HepG2 (cell line): ENCODE data around the gene CKLF. TPM values are rescaled to one million over a fixed set of nuclear protein-coding genes. Genes with fewer than 3 reads are reported as not detected.

Experiments used
- ATAC-seq: fragments of 200-7000 bp; cut with Tn5 transposase; 3 replicates; pipeline ENCODE4 v1.9.1; 2020; ENCODE audit warnings: mild to moderate bottlenecking, moderate library complexity
- BruUV-seq: library from RNA; stranded (reverse); fragments of 400-500 nt; replicated peaks from 2 replicates; lab custom pipeline; 2021; lab: Mats Ljungman, UMichigan
- CTCF ChIA-PET: fragments of 300-600 bp; formaldehyde crosslinking; extraction: SDS; loops from one replicate; lab custom pipeline; 2021; ENCODE audit warnings: low total read pairs, inconsistent platforms, low intra/inter-chr PET ratio; lab: Yijun Ruan, JAX
- POLR2A ChIA-PET: fragments of 350-600 bp; sonication (Branson Sonifier 250); formaldehyde crosslinking; loops from one replicate; lab custom pipeline; 2020; ENCODE audit warnings: antibody characterized with exemption, inconsistent platforms; lab: Yijun Ruan, JAX
- DNase-seq: peaks from one replicate; pipeline ENCODE4 v3.0.0-alpha.2; 2015; ENCODE audit warnings: low spot score
- FAIRE-seq: peaks from 3 replicates; lab custom pipeline; 2011; peaks lifted over from hg19 to GRCh38; lab: Jason Lieb, UNC
- H2AFZ ChIP-seq: one replicate; pipeline ENCODE4 v1.6.1; 2011; ENCODE audit warnings: low read length, inconsistent platforms
- H3K27ac ChIP-seq: fragments of 300-600 bp; 3 replicates; pipeline ENCODE4 v1.8.0; 2011; ENCODE audit warnings: mixed run types, mild to moderate bottlenecking, mixed read lengths, low read length, inconsistent platforms; ENCODE audit not compliant: insufficient read depth; ENCODE audit errors: extremely low read length
- H3K27me3 ChIP-seq, 2 experiments: fragments of 200-600 bp in 1 of 2; 2 replicates in 1 of 2; 3 replicates in 1 of 2; pipeline versions ENCODE4 v1.6.0 to v1.8.0; 2011; ENCODE audit warnings: low read length in 2 of 2, mild to moderate bottlenecking in 2 of 2, moderate library complexity in 2 of 2, inconsistent platforms in 1 of 2; ENCODE audit not compliant: insufficient read depth in 2 of 2, control insufficient read depth in 1 of 2
- H3K36me3 ChIP-seq, 2 experiments: fragments of 200-600 bp in 1 of 2; replicated peaks in 1 of 2; 2 replicates in 1 of 2; 3 replicates in 1 of 2; pipeline versions ENCODE4 v1.5.1 to v1.8.0; 2011; ENCODE audit warnings: low read length in 2 of 2, inconsistent platforms in 1 of 2; ENCODE audit not compliant: insufficient read depth in 2 of 2, control insufficient read depth in 1 of 2
- H3K4me1 ChIP-seq: 2 replicates; pipeline ENCODE4 v1.5.1; 2012; ENCODE audit warnings: low read length, inconsistent platforms; ENCODE audit not compliant: insufficient read depth
- H3K4me2 ChIP-seq: 2 replicates; pipeline ENCODE4 v1.6.0; 2011; ENCODE audit warnings: low read depth, low read length, inconsistent platforms
- H3K4me3 ChIP-seq, 3 experiments: fragments of 200-600 bp in 1 of 3; sonication (generic), shearing (Covaris generic) in 1 of 3; replicated peaks in 1 of 3; 2 replicates each; pipeline ENCODE4 v1.5.1; 2011 to 2016; ENCODE audit warnings: low read length in 3 of 3, inconsistent platforms in 2 of 3, low read depth in 2 of 3, mild to moderate bottlenecking in 2 of 3, control low read depth in 1 of 3, mixed read lengths in 1 of 3; ENCODE audit not compliant: insufficient read depth in 1 of 3
- H3K79me2 ChIP-seq: one replicate; pipeline ENCODE4 v1.6.1; 2011; ENCODE audit warnings: low read length, inconsistent platforms; ENCODE audit not compliant: insufficient read depth
- H3K9ac ChIP-seq: 2 replicates; pipeline ENCODE4 v1.6.0; 2011; ENCODE audit warnings: mild to moderate bottlenecking, low read depth, low read length, inconsistent platforms; ENCODE audit not compliant: insufficient read depth
- H3K9me3 ChIP-seq: 2 replicates; pipeline ENCODE4 v1.5.1; 2012; ENCODE audit warnings: mild to moderate bottlenecking, low read length
- H4K20me1 ChIP-seq: 2 replicates; pipeline ENCODE4 v1.6.0; 2011; ENCODE audit warnings: inconsistent platforms, mild to moderate bottlenecking, low read length, moderate library complexity; ENCODE audit not compliant: insufficient read depth
- ARNT ChIP-seq: fragments of 450-650 bp; IDR thresholded peaks from 2 replicates; pipeline ENCODE4 v1.6.1; 2017
- ERF ChIP-seq: IDR thresholded peaks from 2 replicates; pipeline ENCODE4 v1.6.1; 2018; ENCODE audit warnings: missing biosample characterization, missing genetic modification reagents
- FOXC1 ChIP-seq: sonication (generic); formaldehyde crosslinking; IDR thresholded peaks from 2 replicates; pipeline ENCODE4 v1.8.0; 2022; ENCODE audit warnings: mild to moderate bottlenecking, missing genetic modification reagents, borderline replicate concordance
- HOXD1 ChIP-seq: sonication (generic); formaldehyde crosslinking; IDR thresholded peaks from 2 replicates; pipeline ENCODE4 v1.5.0; 2020; ENCODE audit warnings: missing genetic modification reagents
- JARID2 ChIP-seq: sonication (generic); formaldehyde crosslinking; IDR thresholded peaks from 2 replicates; pipeline ENCODE4 v1.8.1; 2023; ENCODE audit warnings: missing genetic modification reagents, inconsistent platforms; ENCODE audit not compliant: insufficient replicate concordance
- NR3C1 ChIP-seq: sonication (generic); formaldehyde crosslinking; IDR thresholded peaks from 2 replicates; pipeline ENCODE4 v1.4.0; 2020; ENCODE audit warnings: missing genetic modification reagents
- SP5 ChIP-seq: IDR thresholded peaks from 2 replicates; pipeline ENCODE4 v1.6.1; 2016; ENCODE audit warnings: low read depth, borderline replicate concordance
- TMF1 ChIP-seq: sonication (generic); formaldehyde crosslinking; IDR thresholded peaks from 2 replicates; pipeline ENCODE4 v1.8.1; 2022; ENCODE audit warnings: low read depth, missing genetic modification reagents
- YY1 ChIP-seq: IDR thresholded peaks from 2 replicates; pipeline ENCODE4 v1.6.1; 2011; ENCODE audit warnings: low read length, low read depth, moderate library complexity, mild to moderate bottlenecking; ENCODE audit not compliant: insufficient read depth, insufficient replicate concordance
- ZBTB42 ChIP-seq: sonication (generic); formaldehyde crosslinking; IDR thresholded peaks from 2 replicates; pipeline ENCODE4 v1.5.0; 2020; ENCODE audit warnings: mild to moderate bottlenecking, missing genetic modification reagents
- ZMYM4 ChIP-seq: sonication (generic); formaldehyde crosslinking; IDR thresholded peaks from 2 replicates; pipeline ENCODE4 v1.8.1; 2023; ENCODE audit warnings: mild to moderate bottlenecking, missing genetic modification reagents
- ZNF33B ChIP-seq: sonication (generic); formaldehyde crosslinking; IDR thresholded peaks from 2 replicates; pipeline ENCODE4 v1.5.1; 2020; ENCODE audit warnings: mild to moderate bottlenecking, missing genetic modification reagents
- ZNF350 ChIP-seq: sonication (generic); formaldehyde crosslinking; IDR thresholded peaks from 2 replicates; pipeline ENCODE4 v1.4.0; 2020; ENCODE audit warnings: mild to moderate bottlenecking, low read depth, missing genetic modification reagents, borderline replicate concordance
- ZNF441 ChIP-seq: sonication (generic); formaldehyde crosslinking; IDR thresholded peaks from 2 replicates; pipeline ENCODE4 v1.7.0; 2021; ENCODE audit warnings: missing genetic modification reagents, borderline replicate concordance
- ZNF629 ChIP-seq: sonication (generic); formaldehyde crosslinking; conservative IDR thresholded peaks from 2 replicates; pipeline ENCODE4 v1.5.0; 2020; ENCODE audit warnings: missing genetic modification reagents
- ZNF777 ChIP-seq: sonication (generic); formaldehyde crosslinking; IDR thresholded peaks from 2 replicates; pipeline ENCODE4 v1.4.0; 2020; ENCODE audit warnings: missing genetic modification reagents
- ZZZ3 ChIP-seq: sonication (generic); formaldehyde crosslinking; IDR thresholded peaks from 2 replicates; pipeline ENCODE4 v1.4.0; 2020; ENCODE audit warnings: missing genetic modification reagents, mild to moderate bottlenecking, borderline replicate concordance
- WGBS: methylation state at CpG from one replicate; pipeline ENCODE4 v1.1.6; 2017; ENCODE audit warnings: low lambda C conversion rate; 5-methylcytosine and 5-hydroxymethylcytosine counted together
- in situ Hi-C: cut with HindIII; loops from 2 replicates; pipeline ENCODE4 v1.10.0; 2017; ENCODE audit warnings: low pct_unique_long_range_greater_than_20kb; ENCODE audit not compliant: extremely low pct_ligation_motif_present
- intact Hi-C: fragments of 100-400 bp; cut with micrococcal nuclease; formaldehyde crosslinking; loops from one replicate; pipeline ENCODE4 v1.10.0; 2022; ENCODE audit not compliant: unreplicated experiment
- polyA plus RNA-seq, 8 experiments: library from polyadenylated mRNA; depleted of rRNA in 3 of 8; stranded (reverse) in 7 of 8; unstranded in 1 of 8; fragments of >200 nt; fragmentation: Illumina TruSeq in 4 of 8; extraction: Trizol in 4 of 8; gene quantifications; 2 replicates each; pipeline versions ENCODE4 v1.2.1 to v1.2.3, GENCODE V29; 2011 to 2016; ENCODE audit warnings: low read depth in 4 of 8, missing spikeins in 1 of 8, mixed read lengths in 1 of 8; ENCODE audit not compliant: insufficient read depth in 1 of 8
- total RNA-seq, 5 experiments: library from RNA; depleted of rRNA; stranded (reverse); fragments of >200 nt; fragmentation: Illumina TruSeq; extraction: Trizol; gene quantifications; 2 replicates each; pipeline ENCODE4 v1.2.3, GENCODE V29; 2016; ENCODE audit warnings: low read depth in 1 of 5
- TF ChIP-seq, protein P1 (sequence below): sonication (generic); formaldehyde crosslinking; IDR thresholded peaks from 2 replicates; pipeline ENCODE4; 2020; ENCODE audit warnings: missing genetic modification reagents, mild to moderate bottlenecking, borderline replicate concordance
- TF ChIP-seq, protein P2 (sequence below): conservative IDR thresholded peaks from 2 replicates; pipeline ENCODE4 v1.6.1; 2018; ENCODE audit warnings: missing genetic modification reagents

Gene CKLF
- total and polyA plus RNA-seq, 2 of the 13 experiments (the other 11 are each of a cell fraction or from before 2014, with no cell fraction given): 120 to 167 TPM

DNA sequence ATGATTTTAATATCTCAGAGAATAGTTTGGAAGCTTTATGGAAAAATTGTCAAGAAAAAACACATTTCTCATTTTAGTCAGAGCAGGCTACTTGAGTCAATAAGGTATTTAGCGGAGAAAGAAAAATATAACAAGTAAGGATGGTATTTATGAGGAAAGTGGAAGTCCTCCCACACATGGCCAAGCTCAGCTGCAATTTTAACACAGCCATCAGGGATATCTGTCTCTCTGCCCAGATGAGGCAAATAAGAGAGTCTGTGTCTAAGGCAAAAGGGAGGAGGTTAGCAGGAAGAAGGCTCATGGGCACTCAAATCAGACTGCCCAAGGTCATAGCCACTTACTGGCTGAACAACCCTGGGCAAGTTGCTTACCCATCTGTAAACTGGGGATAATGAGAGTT is 21.7 kb downstream of the CKLF start:
- in situ Hi-C loops: no loop called here
- WGBS: 85% methylated on average over 1 of the region's 1 CpG
- BruUV-seq: no TSS peak

More for the DNA sequence above, 21.7 kb downstream of the CKLF start:
- no peak for FAIRE-seq
- CTCF ChIA-PET: no interaction called here
- intact Hi-C loops: no loop called here
- Histone ChIP-seq H3K9ac (no peak overlapping the region), H4K20me1 (no peaks in the 10 kb centered on the region), H3K79me2 (no peaks in the 10 kb centered on the region), H3K27me3 (peaks cover 0 to 14% of the 10 kb centered on the region in 2 experiments; a peak in 2 of 5 replicates), H3K4me1 (no peaks in the 10 kb centered on the region), H3K9me3 (no peaks in the 10 kb centered on the region), H3K27ac (no peak overlapping the region), H3K4me2 (no peak overlapping the region), H3K4me3 (no peak overlapping the region), H2AFZ (no peak overlapping the region), H3K36me3 (no peaks in the 10 kb centered on the region)
- no peak for ATAC-seq
- TF ChIP-seq ERF (CRISPR knock-in tag) (no peak), ZNF441 (no peak), SP5 (CRISPR knock-in tag) (no peak), YY1 (no peak), ZNF350 (CRISPR knock-in tag) (no peak), FOXC1 (no peak), NR3C1 (CRISPR knock-in tag) (no peak), ZNF777 (CRISPR knock-in tag) (no peak), ZMYM4 (CRISPR knock-in tag) (no peak), ZZZ3 (CRISPR knock-in tag) (no peak), ZNF33B (CRISPR knock-in tag) (no peak), ARNT (no peak), HOXD1 (no peak), JARID2 (CRISPR knock-in tag) (no peak), ZNF629 (CRISPR knock-in tag) (no peak), TMF1 (CRISPR knock-in tag) (no peak), ZBTB42 (CRISPR knock-in tag) (no peak)
- TF ChIP-seq, protein P1, sequence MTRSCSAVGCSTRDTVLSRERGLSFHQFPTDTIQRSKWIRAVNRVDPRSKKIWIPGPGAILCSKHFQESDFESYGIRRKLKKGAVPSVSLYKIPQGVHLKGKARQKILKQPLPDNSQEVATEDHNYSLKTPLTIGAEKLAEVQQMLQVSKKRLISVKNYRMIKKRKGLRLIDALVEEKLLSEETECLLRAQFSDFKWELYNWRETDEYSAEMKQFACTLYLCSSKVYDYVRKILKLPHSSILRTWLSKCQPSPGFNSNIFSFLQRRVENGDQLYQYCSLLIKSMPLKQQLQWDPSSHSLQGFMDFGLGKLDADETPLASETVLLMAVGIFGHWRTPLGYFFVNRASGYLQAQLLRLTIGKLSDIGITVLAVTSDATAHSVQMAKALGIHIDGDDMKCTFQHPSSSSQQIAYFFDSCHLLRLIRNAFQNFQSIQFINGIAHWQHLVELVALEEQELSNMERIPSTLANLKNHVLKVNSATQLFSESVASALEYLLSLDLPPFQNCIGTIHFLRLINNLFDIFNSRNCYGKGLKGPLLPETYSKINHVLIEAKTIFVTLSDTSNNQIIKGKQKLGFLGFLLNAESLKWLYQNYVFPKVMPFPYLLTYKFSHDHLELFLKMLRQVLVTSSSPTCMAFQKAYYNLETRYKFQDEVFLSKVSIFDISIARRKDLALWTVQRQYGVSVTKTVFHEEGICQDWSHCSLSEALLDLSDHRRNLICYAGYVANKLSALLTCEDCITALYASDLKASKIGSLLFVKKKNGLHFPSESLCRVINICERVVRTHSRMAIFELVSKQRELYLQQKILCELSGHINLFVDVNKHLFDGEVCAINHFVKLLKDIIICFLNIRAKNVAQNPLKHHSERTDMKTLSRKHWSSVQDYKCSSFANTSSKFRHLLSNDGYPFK (CRISPR knock-in tag): no peak
- TF ChIP-seq, protein P2, sequence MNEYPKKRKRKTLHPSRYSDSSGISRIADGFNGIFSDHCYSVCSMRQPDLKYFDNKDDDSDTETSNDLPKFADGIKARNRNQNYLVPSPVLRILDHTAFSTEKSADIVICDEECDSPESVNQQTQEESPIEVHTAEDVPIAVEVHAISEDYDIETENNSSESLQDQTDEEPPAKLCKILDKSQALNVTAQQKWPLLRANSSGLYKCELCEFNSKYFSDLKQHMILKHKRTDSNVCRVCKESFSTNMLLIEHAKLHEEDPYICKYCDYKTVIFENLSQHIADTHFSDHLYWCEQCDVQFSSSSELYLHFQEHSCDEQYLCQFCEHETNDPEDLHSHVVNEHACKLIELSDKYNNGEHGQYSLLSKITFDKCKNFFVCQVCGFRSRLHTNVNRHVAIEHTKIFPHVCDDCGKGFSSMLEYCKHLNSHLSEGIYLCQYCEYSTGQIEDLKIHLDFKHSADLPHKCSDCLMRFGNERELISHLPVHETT (CRISPR knock-in tag): no peak
- POLR2A ChIA-PET: no interaction called here
- no peak for DNase-seq
